HG03575 (cell line): ENCODE data around the gene FATE1.
"Not testable (repeated sequence)": the region's sequence is repeated elsewhere in the genome, so short reads cannot be mapped to it uniquely, and the experiment has no call there.

ENCODE experiments used
- ATAC-seq: cut with Tn5 transposase; IDR thresholded peaks from one replicate; pipeline ENCODE4 v1.9.1; 2021; ENCODE audit not compliant: unreplicated experiment, insufficient number of reproducible peaks, low FRiP score; ENCODE audit errors: extremely low read depth

FATE1 gene

GRCh38 chrX:151715752-151716151 lies at the start of gene FATE1:
Gene FATE1 (plus strand): TSS chrX:151716035. CDS start chrX:151716120, 85 bp downstream.
- no peak for ATAC-seq

GRCh38 chrX:151675121-151675746 lies 40.6 kb upstream of the FATE1 start:
- no peak for ATAC-seq

GRCh38 chrX:151676196-151676595 lies 39.6 kb upstream of the FATE1 start:
- no peak for ATAC-seq

- no peak for ATAC-seq
These were observed 35.9 kb upstream of the FATE1 start for GRCh38 chrX:151679798-151680402.

- no peak for ATAC-seq
These were observed 35.0 kb upstream of the FATE1 start for GRCh38 chrX:151680805-151681204.

GRCh38 chrX:151687635-151688034 lies 28.2 kb upstream of the FATE1 start:
- ATAC-seq = no peak

GRCh38 chrX:151688695-151689094 lies 27.1 kb upstream of the FATE1 start:
- ATAC-seq = no peak

- ATAC-seq = no peak
These were observed 23.0 kb upstream of the FATE1 start for GRCh38 chrX:151692825-151693224.

GRCh38 chrX:151694121-151694520 lies 21.7 kb upstream of the FATE1 start:
- ATAC-seq = no peak

GRCh38 chrX:151694661-151695582 lies 20.9 kb upstream of the FATE1 start, which contains the start of gene PRRG3:
Gene PRRG3 (plus strand): TSS chrX:151695458. CDS start chrX:151698815, 3,357 bp downstream.
- no peak for ATAC-seq

GRCh38 chrX:151695583-151696340 lies 20.1 kb upstream of the FATE1 start:
- ATAC-seq = no peak

GRCh38 chrX:151697082-151697481 lies 18.8 kb upstream of the FATE1 start:
- not testable (repeated sequence) for ATAC-seq

GRCh38 chrX:151697522-151697921 lies 18.3 kb upstream of the FATE1 start:
- ATAC-seq = no peak

- no peak for ATAC-seq
These were observed 17.4 kb upstream of the FATE1 start for GRCh38 chrX:151698485-151698884.

- no peak for ATAC-seq
These were observed 16.1 kb upstream of the FATE1 start for GRCh38 chrX:151699746-151700145.

GRCh38 chrX:151700581-151700980 lies 15.3 kb upstream of the FATE1 start:
- ATAC-seq = no peak

GRCh38 chrX:151701071-151701470 lies 14.8 kb upstream of the FATE1 start:
- no peak for ATAC-seq

GRCh38 chrX:151701531-151701930 lies 14.3 kb upstream of the FATE1 start:
- no peak for ATAC-seq
